K562 (cell line): Measurements from ENCODE around the gene CA6. TPM values are rescaled to one million over a fixed set of nuclear protein-coding genes. Genes with fewer than 3 reads are reported as not detected.

Experiments
- ATAC-seq: fragments of 200-7000 bp; cut with Tn5 transposase; 3 replicates; pipeline ENCODE4 v1.9.1; 2020; ENCODE audit warnings: moderate library complexity
- BruUV-seq: library from RNA; stranded (reverse); fragments of 400-500 nt; replicated peaks from 2 replicates; lab custom pipeline; 2021; lab: Mats Ljungman, UMichigan
- CTCF ChIA-PET: fragments of 300-600 bp; formaldehyde crosslinking; extraction: SDS; loops from one replicate; lab custom pipeline; 2021; ENCODE audit warnings: low intra/inter-chr PET ratio; lab: Yijun Ruan, JAX
- POLR2A ChIA-PET: fragments of 300-600, 350-650 bp; sonication (Branson Sonifier 250); formaldehyde crosslinking; extraction: SDS; loops from one replicate; lab custom pipeline; 2021; ENCODE audit warnings: antibody characterized with exemption, inconsistent platforms; lab: Yijun Ruan, JAX
- DNase-seq, 4 experiments: peaks; one replicate each; pipeline versions ENCODE4 v3.0.0 to v3.0.0-alpha.2; 2011 to 2018; ENCODE audit warnings: low spot score in 3 of 4, mixed read lengths in 3 of 4; ENCODE audit errors: extremely low read depth in 1 of 4
- FAIRE-seq: peaks from 2 replicates; lab custom pipeline; 2011; peaks lifted over from hg19 to GRCh38; lab: Jason Lieb, UNC
- H2AFZ ChIP-seq: 2 replicates; pipeline ENCODE4 v1.6.0; 2011; ENCODE audit warnings: low read depth, low read length, control low read depth, inconsistent platforms
- H3K27ac ChIP-seq: fragments of 200-600 bp; 3 replicates; pipeline ENCODE4 v1.8.0; 2011; ENCODE audit warnings: low read depth, mild to moderate bottlenecking, control low read depth, inconsistent platforms, low read length, moderate library complexity, mixed read lengths; ENCODE audit errors: extremely low read depth
- H3K27me3 ChIP-seq, 2 experiments: fragments of 300-600 bp in 1 of 2; 2 replicates in 1 of 2; 3 replicates in 1 of 2; pipeline versions ENCODE4 v1.6.0 to v1.8.0; 2011; ENCODE audit warnings: inconsistent platforms in 2 of 2, low read length in 2 of 2, mild to moderate bottlenecking in 1 of 2, mixed read lengths in 1 of 2, moderate library complexity in 1 of 2; ENCODE audit not compliant: control insufficient read depth in 2 of 2, insufficient read depth in 2 of 2
- H3K36me3 ChIP-seq: fragments of 300-600 bp; 3 replicates; pipeline ENCODE4 v1.8.0; 2011; ENCODE audit warnings: mild to moderate bottlenecking, low read length, inconsistent platforms; ENCODE audit not compliant: control insufficient read depth, insufficient read depth
- H3K4me1 ChIP-seq, 2 experiments: fragments of 200-600 bp in 1 of 2; replicated peaks in 1 of 2; 2 replicates in 1 of 2; 3 replicates in 1 of 2; pipeline versions ENCODE4 v1.5.1 to v1.8.0; 2011; ENCODE audit warnings: inconsistent platforms in 2 of 2, low read length in 2 of 2, mild to moderate bottlenecking in 1 of 2, mixed read lengths in 1 of 2, moderate library complexity in 1 of 2; ENCODE audit not compliant: control insufficient read depth in 2 of 2, insufficient read depth in 2 of 2
- H3K4me2 ChIP-seq: 2 replicates; pipeline ENCODE4 v1.6.1; 2011; ENCODE audit warnings: low read length, control low read depth, inconsistent platforms, mixed read lengths; ENCODE audit not compliant: insufficient read depth
- H3K4me3 ChIP-seq: fragments of 200-600 bp; sonication (generic), shearing (Covaris generic); 2 replicates; pipeline ENCODE4 v1.5.1; 2016; ENCODE audit warnings: control low read depth, inconsistent platforms
- H3K79me2 ChIP-seq: fragments of 200-600 bp; 3 replicates; pipeline ENCODE4 v1.8.0; 2011; ENCODE audit warnings: low read length, inconsistent platforms; ENCODE audit not compliant: control insufficient read depth, insufficient read depth
- H3K9ac ChIP-seq, 2 experiments: 2 replicates each; pipeline versions ENCODE4 v1.6.0 to v1.6.1; 2011; ENCODE audit warnings: low read depth in 2 of 2, low read length in 2 of 2, control low read depth in 1 of 2, inconsistent platforms in 1 of 2, mild to moderate bottlenecking in 1 of 2, mixed read lengths in 1 of 2; ENCODE audit not compliant: insufficient read depth in 1 of 2
- H3K9me1 ChIP-seq: one replicate; pipeline ENCODE4 v1.6.0; 2011; ENCODE audit warnings: inconsistent platforms, mild to moderate bottlenecking, low read length, moderate library complexity; ENCODE audit not compliant: control insufficient read depth, insufficient read depth
- H3K9me3 ChIP-seq: replicated peaks from 2 replicates; pipeline ENCODE4 v1.5.1; 2011; ENCODE audit warnings: low read depth, low read length, inconsistent platforms; ENCODE audit not compliant: control insufficient read depth, insufficient read depth
- H4K20me1 ChIP-seq: replicated peaks from 2 replicates; pipeline ENCODE4 v1.6.1; 2011; ENCODE audit warnings: low read length, inconsistent platforms, mixed read lengths; ENCODE audit not compliant: control insufficient read depth, insufficient read depth
- EWSR1 ChIP-seq: fragments of 450-650 bp; IDR thresholded peaks from 2 replicates; pipeline ENCODE4 v1.6.1; 2018; ENCODE audit warnings: borderline replicate concordance, mild to moderate bottlenecking, low read depth, moderate library complexity; ENCODE audit not compliant: partially characterized antibody
- GTF2A2 ChIP-seq: IDR thresholded peaks from 2 replicates; pipeline ENCODE4 v1.6.1; 2016; ENCODE audit warnings: mild to moderate bottlenecking, missing genetic modification characterization, missing compliant biosample characterization
- HIVEP1 ChIP-seq: fragments of 250-450 bp; sonication (Bioruptor Pico); IDR thresholded peaks from 2 replicates; pipeline ENCODE4 v1.4.0; 2020; ENCODE audit warnings: mild to moderate bottlenecking
- HMG20B ChIP-seq: fragments of 250-450 bp; sonication (Bioruptor Pico); IDR thresholded peaks from 2 replicates; pipeline ENCODE4 v1.5.0; 2021; ENCODE audit warnings: mild to moderate bottlenecking
- LARP7 ChIP-seq: fragments of 450-650 bp; IDR thresholded peaks from 2 replicates; pipeline ENCODE4 v1.6.1; 2016
- NCOR1 ChIP-seq: fragments of 450-650 bp; IDR thresholded peaks from 2 replicates; pipeline ENCODE4 v1.6.1; 2016; ENCODE audit warnings: mild to moderate bottlenecking, moderate library complexity
- NELFE ChIP-seq: IDR thresholded peaks from 2 replicates; pipeline ENCODE4 v1.6.1; 2011; ENCODE audit warnings: mild to moderate bottlenecking; ENCODE audit not compliant: insufficient read depth, insufficient read length
- NFIC ChIP-seq: fragments of 450-650 bp; IDR thresholded peaks from 2 replicates; pipeline ENCODE4 v1.6.1; 2017; ENCODE audit warnings: mild to moderate bottlenecking, inconsistent platforms
- NR1H2 ChIP-seq: sonication (generic); formaldehyde crosslinking; IDR thresholded peaks from 2 replicates; pipeline ENCODE4 v1.4.0; 2020; ENCODE audit warnings: mild to moderate bottlenecking, missing genetic modification reagents
- PHTF2 ChIP-seq: fragments of 250-450 bp; sonication (Bioruptor Pico); IDR thresholded peaks from 2 replicates; pipeline ENCODE4 v1.5.0; 2021; ENCODE audit warnings: mild to moderate bottlenecking
- PML ChIP-seq: IDR thresholded peaks from 2 replicates; pipeline ENCODE4 v1.6.1; 2012; ENCODE audit warnings: low read length, inconsistent platforms
- RBBP5 ChIP-seq: fragments of 200-600 bp; sonication (generic); IDR thresholded peaks from 2 replicates; pipeline ENCODE4 v1.6.1; 2012; ENCODE audit warnings: borderline replicate concordance, mild to moderate bottlenecking, low read length, control low read depth, inconsistent platforms; ENCODE audit not compliant: insufficient read depth, poor library complexity, severe bottlenecking
- RERE ChIP-seq: sonication (generic); formaldehyde crosslinking; IDR thresholded peaks from 2 replicates; pipeline ENCODE4 v1.8.0; 2023; ENCODE audit warnings: missing genetic modification reagents, mild to moderate bottlenecking, borderline replicate concordance
- SRF ChIP-seq, 2 experiments: fragments of 250-450, 450-650 bp in 1 of 2; sonication (Bioruptor Pico) in 1 of 2; sonication (generic) in 1 of 2; formaldehyde crosslinking; IDR thresholded peaks; 2 replicates each; pipeline versions ENCODE4 v1.5.0 to v1.5.1; 2020 to 2022; ENCODE audit warnings: mild to moderate bottlenecking in 1 of 2, missing genetic modification reagents in 1 of 2
- ZNF212 ChIP-seq: fragments of 450-650 bp; formaldehyde crosslinking; IDR thresholded peaks from 2 replicates; pipeline ENCODE4 v1.4.0; 2020; ENCODE audit warnings: mild to moderate bottlenecking
- ZNF316 ChIP-seq: fragments of 450-650 bp; IDR thresholded peaks from 2 replicates; pipeline ENCODE4 v1.6.1; 2016
- WGBS: fragments of 100-300 bp; shearing (Covaris generic); methylation state at CpG from one replicate; pipeline ENCODE4 v1.1.6; 2016; ENCODE audit warnings: low coverage, mixed read lengths; ENCODE audit not compliant: insufficient coverage; ENCODE audit errors: missing lambda C conversion rate; 5-methylcytosine and 5-hydroxymethylcytosine counted together
- in situ Hi-C: fragments of 300-500 bp; cut with MboI; formaldehyde crosslinking; loops from 4 replicates; pipeline ENCODE4 v1.15.0; 2018; ENCODE audit warnings: inconsistent platforms, mixed read lengths
- intact Hi-C: fragments of 100-400 bp; cut with micrococcal nuclease; formaldehyde crosslinking; loops from 2 replicates; pipeline ENCODE4 v1.14.2; 2022
- polyA plus RNA-seq, 8 experiments: library from polyadenylated mRNA; depleted of rRNA in 4 of 8; stranded (reverse) in 5 of 8; unstranded in 3 of 8; fragments of >200 nt; fragmentation: Nextera tagmentation in 2 of 8; fragmentation: Illumina TruSeq in 1 of 8; extraction: Ambion mirVana in 2 of 8; extraction: Trizol in 1 of 8; gene quantifications; 2 replicates each; pipeline versions ENCODE4 v1.2.1 to v1.2.3, GENCODE V29; 2011 to 2014; ENCODE audit warnings: inconsistent platforms in 1 of 8, missing spikeins in 1 of 8
- total RNA-seq, 7 experiments: library from RNA; depleted of rRNA in 6 of 7; stranded (reverse); fragments of >200 nt in 6 of 7; fragmentation: Illumina TruSeq in 2 of 7; extraction: Trizol in 2 of 7; gene quantifications; 2 replicates each; pipeline versions ENCODE4 v1.2.1 to v1.2.3, GENCODE V29; 2011 to 2021; ENCODE audit warnings: low replicate concordance in 1 of 7

The CA6 gene
- total and polyA plus RNA-seq, 9 of the 15 experiments (the other 6 are each of a cell fraction or from before 2014, with no cell fraction given): not detected

GRCh38 chr1:8899046-8899445, 46.6 kb upstream of the CA6 start:
- no peak for DNase-seq
- in situ Hi-C loops: no loop called here
- H4K20me1 ChIP-seq: no peaks in the 10 kb centered on the region
- H3K4me3 ChIP-seq: no peak overlapping the region
- H3K27me3 ChIP-seq: no peaks in the 10 kb centered on the region
- TF ChIP-seq PHTF2 (no peak), NELFE (no peak), RERE (no peak), ZNF212 (CRISPR knock-in tag) (no peak), HIVEP1 (CRISPR knock-in tag) (no peak), SRF (CRISPR knock-in tag; IDR thresholded peaks at IDR 0.05) (no peak), NCOR1 (no peak), LARP7 (0 out of 2 replicates have a peak, but pooled peaks have one; percentile 42), GTF2A2 (tag) (no peak), NFIC (peak; percentile 60), RBBP5 (no peak), EWSR1 (no peak), PML (no peak), HMG20B (no peak), NR1H2 (CRISPR knock-in tag) (no peak), ZNF316 (no peak)
- FAIRE-seq: no peak
- WGBS: 88% methylated on average over 7 of the region's 7 CpGs
- no peak for ATAC-seq
- no peak overlapping the region for H3K4me2 ChIP-seq
- no peaks in the 10 kb centered on the region for H3K9me1 ChIP-seq
- no peaks in the 10 kb centered on the region for H3K36me3 ChIP-seq
- no peak overlapping the region for H2AFZ ChIP-seq
- peak overlapping the region; percentile 24; the same call in 1 of the 3 replicates for H3K27ac ChIP-seq
- H3K9ac ChIP-seq: no peak overlapping the region
- ChIA-PET POLR2A (interaction anchor here (1.2 kb wide), 1 partner anchor 13 kb away, joined by 4 read pairs; no protein-coding TSS in a partner anchor), CTCF (no interaction called here)
- H3K9me3 ChIP-seq: peaks cover 6% of the 10 kb centered on the region
- no peaks in the 10 kb centered on the region for H3K79me2 ChIP-seq
- no TSS peak for BruUV-seq
- intact Hi-C loops: no loop called here
- peaks cover 9 to 16% of the 10 kb centered on the region in 2 experiments for H3K4me1 ChIP-seq
